Measurements from ENCODE around the gene ZCCHC9. TPM values are rescaled to one million over a fixed set of nuclear protein-coding genes. Genes with fewer than 3 reads are reported as not detected.
"Not testable (repeated sequence)": the region's sequence is repeated elsewhere in the genome, so short reads cannot be mapped to it uniquely, and the experiment has no call there.

Gene ZCCHC9
- total and polyA plus RNA-seq, 8 donors: 21.3 to 43.1 (median 40.3) TPM

GRCh38 chr5:81337803-81338202, 36.4 kb downstream of the ZCCHC9 start:
- Histone ChIP-seq H3K27ac (no peak overlapping the region), H3K9me3 (peaks cover 0 to 3% of the 10 kb centered on the region in 2 donors), H3K4me1 (no peaks in the 10 kb centered on the region), H3K4me3 (no peak overlapping the region), H3K27me3 (no peaks in the 10 kb centered on the region), H3K36me3 (no peaks in the 10 kb centered on the region)
- intact Hi-C loops (cut with DNase I): no loop called here
- DNase-seq (no peak), ATAC-seq (no peak)
- no peak for TF ChIP-seq CTCF (IDR thresholded peaks at IDR 0.05)

GRCh38 chr5:81338213-81338612, 36.8 kb downstream of the ZCCHC9 start:
- H3K9me3 ChIP-seq; DNase-seq; H3K36me3 ChIP-seq; H3K27me3 ChIP-seq; H3K4me3 ChIP-seq; intact Hi-C loops (cut with DNase I); H3K27ac ChIP-seq; ATAC-seq; H3K4me1 ChIP-seq: not testable (repeated sequence)

- no peak overlapping the region for H3K4me3 ChIP-seq
- H3K4me1 ChIP-seq: no peaks in the 10 kb centered on the region
- no peaks in the 10 kb centered on the region for H3K36me3 ChIP-seq
- intact Hi-C loops (cut with DNase I): no loop called here
- H3K27me3 ChIP-seq: no peaks in the 10 kb centered on the region
- ATAC-seq (no peak), DNase-seq (no peak)
- H3K9me3 ChIP-seq: no peaks in the 10 kb centered on the region
- TF ChIP-seq CTCF (IDR thresholded peaks at IDR 0.05): no peak
- H3K27ac ChIP-seq: no peak overlapping the region
Observed at GRCh38 chr5:81344736-81345135, 43.3 kb downstream of the ZCCHC9 start.

- no peaks in the 10 kb centered on the region for H3K4me1 ChIP-seq
- intact Hi-C loops (cut with DNase I): no loop called here
- TF ChIP-seq CTCF (IDR thresholded peaks at IDR 0.05): no peak
Observed at GRCh38 chr5:81345411-81346003, 44.1 kb downstream of the ZCCHC9 start.

GRCh38 chr5:81349161-81349560, 47.8 kb downstream of the ZCCHC9 start:
- no peak overlapping the region for H3K27ac ChIP-seq
- no peaks in the 10 kb centered on the region for H3K27me3 ChIP-seq
- H3K4me3 ChIP-seq: no peak overlapping the region
- DNase-seq (no peak), ATAC-seq (no peak)
- no peaks in the 10 kb centered on the region for H3K4me1 ChIP-seq
- no peaks in the 10 kb centered on the region for H3K36me3 ChIP-seq
- H3K9me3 ChIP-seq: no peaks in the 10 kb centered on the region
- TF ChIP-seq CTCF (IDR thresholded peaks at IDR 0.05): no peak
- intact Hi-C loops (cut with DNase I): no loop called here

More at GRCh38 chr5:81345411-81346003, 44.1 kb downstream of the ZCCHC9 start:
- H3K27me3 ChIP-seq: no peaks in the 10 kb centered on the region
- ATAC-seq (no peak), DNase-seq (no peak)
- H3K36me3 ChIP-seq: no peaks in the 10 kb centered on the region
- H3K9me3 ChIP-seq: no peaks in the 10 kb centered on the region
- no peak overlapping the region for H3K4me3 ChIP-seq
- H3K27ac ChIP-seq: no peak overlapping the region

- no peak for TF ChIP-seq CTCF (IDR thresholded peaks at IDR 0.05)
- no peak for ATAC-seq
- no peaks in the 10 kb centered on the region for H3K9me3 ChIP-seq
- no peaks in the 10 kb centered on the region for H3K27me3 ChIP-seq
- H3K4me3 ChIP-seq: no peak overlapping the region
- intact Hi-C loops (cut with DNase I): no loop called here
- H3K4me1 ChIP-seq: no peaks in the 10 kb centered on the region
- H3K36me3 ChIP-seq: no peaks in the 10 kb centered on the region
- no peak overlapping the region for H3K27ac ChIP-seq
- DNase-seq: no peak
Observed at GRCh38 chr5:81350507-81350906, 49.1 kb downstream of the ZCCHC9 start.

All from left lung (tissue), 10 donors.